Activated naive CD4-positive, alpha-beta T cell treated with anti-CD3 and anti-CD28 coated beads, Interleukin-2, amount 10 ng/mL, durations not matched to agents 7 days and 5 days (primary cell): ENCODE measurements around the gene CFAP70.
A peak's percentile ranks its signal among the peaks of the same experiment; 100 is the strongest.
"Not testable (repeated sequence)": the region's sequence is repeated elsewhere in the genome, so short reads cannot be mapped to it uniquely, and the experiment has no call there.

Experiments
- CTCF ChIA-PET: fragments of 350-600 bp; sonication (Branson Sonifier 250); formaldehyde crosslinking; loops from one replicate; lab custom pipeline; 2021; ENCODE audit warnings: antibody characterized with exemption; lab: Charles Lee
- DNase-seq: peaks from one replicate; pipeline ENCODE4 v3.0.0-alpha.2; 2020
- H3K27ac Mint-ChIP-seq: one replicate; pipeline ENCODE4 v1.8.0; 2021; ENCODE audit warnings: mild to moderate bottlenecking, moderate library complexity, mixed read lengths
- H3K27me3 Mint-ChIP-seq: one replicate; pipeline ENCODE4 v1.8.0; 2021; ENCODE audit warnings: mild to moderate bottlenecking, mixed read lengths
- H3K36me3 Mint-ChIP-seq: one replicate; pipeline ENCODE4 v1.8.0; 2021; ENCODE audit warnings: mixed read lengths
- H3K4me1 Mint-ChIP-seq: one replicate; pipeline ENCODE4 v1.8.0; 2021; ENCODE audit warnings: mixed read lengths
- H3K4me3 Mint-ChIP-seq: one replicate; pipeline ENCODE4 v1.8.0; 2021; ENCODE audit warnings: mild to moderate bottlenecking, moderate library complexity, mixed read lengths
- H3K9me3 Mint-ChIP-seq: one replicate; pipeline ENCODE4 v1.8.0; 2021; ENCODE audit warnings: mixed read lengths

Gene CFAP70

GRCh38 chr10:73368238-73368637 lies 9.6 kb upstream of the CFAP70 start:
- no peak for DNase-seq
- CTCF ChIA-PET = no interaction called here
- Mint-ChIP-seq H3K27me3 (no peaks in the 10 kb centered on the region), H3K9me3 (no peaks in the 10 kb centered on the region), H3K4me3 (no peak overlapping the region), H3K27ac (no peak overlapping the region), H3K36me3 (peaks cover 42% of the 10 kb centered on the region), H3K4me1 (no peaks in the 10 kb centered on the region)

- H3K36me3 Mint-ChIP-seq = peaks cover 38% of the 10 kb centered on the region
These were observed 8.0 kb upstream of the CFAP70 start for GRCh38 chr10:73366381-73367298.

GRCh38 chr10:73364964-73365363 lies 6.3 kb upstream of the CFAP70 start:
- Mint-ChIP-seq H3K27ac (no peak overlapping the region), H3K4me3 (no peak overlapping the region), H3K36me3 (peaks cover 31% of the 10 kb centered on the region), H3K4me1 (peaks cover 2% of the 10 kb centered on the region), H3K27me3 (no peaks in the 10 kb centered on the region), H3K9me3 (no peaks in the 10 kb centered on the region)
- no peak for DNase-seq
- CTCF ChIA-PET = no interaction called here

More at GRCh38 chr10:73366381-73367298, 8.0 kb upstream of the CFAP70 start:
- Mint-ChIP-seq H3K27ac (no peak overlapping the region), H3K9me3 (no peaks in the 10 kb centered on the region), H3K27me3 (no peaks in the 10 kb centered on the region), H3K4me3 (no peak overlapping the region), H3K4me1 (no peaks in the 10 kb centered on the region)
- DNase-seq = no peak
- CTCF ChIA-PET = no interaction called here

- Mint-ChIP-seq H3K36me3 (no peaks in the 10 kb centered on the region), H3K9me3 (no peaks in the 10 kb centered on the region), H3K4me3 (no peak overlapping the region), H3K27me3 (peaks cover 13% of the 10 kb centered on the region), H3K27ac (no peak overlapping the region), H3K4me1 (peaks cover 22% of the 10 kb centered on the region)
- CTCF ChIA-PET = interaction anchor here (1.1 kb wide), 1 partner anchor 96 kb away, joined by 3 read pairs; no protein-coding TSS in a partner anchor
- no peak for DNase-seq
These were observed 828 bp upstream of the CFAP70 start for GRCh38 chr10:73359492-73359891.

GRCh38 chr10:73357821-73358220 lies 843 bp downstream of the CFAP70 start:
- Mint-ChIP-seq H3K4me3 (peak overlapping the region; percentile 97), H3K36me3 (no peaks in the 10 kb centered on the region), H3K4me1 (peaks cover 22% of the 10 kb centered on the region), H3K27me3 (peaks cover 13% of the 10 kb centered on the region), H3K27ac (peak overlapping the region; percentile 82), H3K9me3 (no peaks in the 10 kb centered on the region)
- CTCF ChIA-PET = interaction anchor here (0.9 to 1.0 kb wide), 2 partner anchors 14 to 172 kb away, joined by 3 read pairs; no protein-coding TSS in a partner anchor
- DNase-seq = no peak

GRCh38 chr10:73357166-73357565 lies 1.5 kb downstream of the CFAP70 start:
- DNase-seq = no peak
- peaks cover 22% of the 10 kb centered on the region for H3K4me1 Mint-ChIP-seq
- no peak overlapping the region for H3K27ac Mint-ChIP-seq
- peak overlapping the region; percentile 57 for H3K4me3 Mint-ChIP-seq
- CTCF ChIA-PET = interaction anchor here (1.0 kb wide), 1 partner anchor 173 kb away, joined by 3 read pairs; no protein-coding TSS in a partner anchor
- no peaks in the 10 kb centered on the region for H3K36me3 Mint-ChIP-seq
- no peaks in the 10 kb centered on the region for H3K9me3 Mint-ChIP-seq
- peaks cover 13% of the 10 kb centered on the region for H3K27me3 Mint-ChIP-seq

- CTCF ChIA-PET = no interaction called here
- Mint-ChIP-seq H3K4me1 (no peaks in the 10 kb centered on the region), H3K27ac (no peak overlapping the region), H3K4me3 (no peak overlapping the region), H3K9me3 (no peaks in the 10 kb centered on the region), H3K27me3 (no peaks in the 10 kb centered on the region), H3K36me3 (no peaks in the 10 kb centered on the region)
- no peak for DNase-seq
These were observed 14.4 kb downstream of the CFAP70 start for GRCh38 chr10:73344269-73344668.

GRCh38 chr10:73340121-73340520 lies 18.5 kb downstream of the CFAP70 start:
- DNase-seq = no peak
- no peaks in the 10 kb centered on the region for H3K9me3 Mint-ChIP-seq
- CTCF ChIA-PET = no interaction called here
- H3K27me3 Mint-ChIP-seq = peaks cover under 1% of the 10 kb centered on the region
- H3K27ac Mint-ChIP-seq = no peak overlapping the region
- H3K36me3 Mint-ChIP-seq = no peaks in the 10 kb centered on the region
- H3K4me3 Mint-ChIP-seq = no peak overlapping the region
- no peaks in the 10 kb centered on the region for H3K4me1 Mint-ChIP-seq

- Mint-ChIP-seq H3K27me3 (peaks cover 7% of the 10 kb centered on the region), H3K4me3 (no peak overlapping the region), H3K27ac (no peak overlapping the region), H3K9me3 (no peaks in the 10 kb centered on the region), H3K4me1 (no peaks in the 10 kb centered on the region), H3K36me3 (no peaks in the 10 kb centered on the region)
- no peak for DNase-seq
- CTCF ChIA-PET = no interaction called here
These were observed 19.2 kb downstream of the CFAP70 start for GRCh38 chr10:73339436-73339835.

- Mint-ChIP-seq H3K4me3 (no peak overlapping the region), H3K9me3 (no peaks in the 10 kb centered on the region), H3K27ac (no peak overlapping the region), H3K36me3 (no peaks in the 10 kb centered on the region), H3K4me1 (no peaks in the 10 kb centered on the region), H3K27me3 (peaks cover 9% of the 10 kb centered on the region)
- CTCF ChIA-PET = no interaction called here
- DNase-seq = no peak
These were observed 19.8 kb downstream of the CFAP70 start for GRCh38 chr10:73338801-73339368.

- no peak overlapping the region for H3K27ac Mint-ChIP-seq
- H3K36me3 Mint-ChIP-seq = no peaks in the 10 kb centered on the region
These were observed 25.5 kb downstream of the CFAP70 start for GRCh38 chr10:73333202-73333601.

GRCh38 chr10:73332379-73332778 lies 26.3 kb downstream of the CFAP70 start:
- CTCF ChIA-PET = interaction anchor here (0.7 kb wide), 1 partner anchor 10 kb away, joined by 4 read pairs; no protein-coding TSS in a partner anchor
- H3K4me3 Mint-ChIP-seq = no peak overlapping the region
- H3K4me1 Mint-ChIP-seq = no peaks in the 10 kb centered on the region
- H3K9me3 Mint-ChIP-seq = no peaks in the 10 kb centered on the region
- no peaks in the 10 kb centered on the region for H3K36me3 Mint-ChIP-seq
- H3K27ac Mint-ChIP-seq = no peak overlapping the region
- no peak for DNase-seq
- H3K27me3 Mint-ChIP-seq = peaks cover 17% of the 10 kb centered on the region

More at GRCh38 chr10:73333202-73333601, 25.5 kb downstream of the CFAP70 start:
- no peak for DNase-seq
- Mint-ChIP-seq H3K4me1 (no peaks in the 10 kb centered on the region), H3K9me3 (no peaks in the 10 kb centered on the region), H3K27me3 (peaks cover 17% of the 10 kb centered on the region), H3K4me3 (no peak overlapping the region)
- CTCF ChIA-PET = interaction anchor here (0.7 kb wide), 1 partner anchor 10 kb away, joined by 4 read pairs; no protein-coding TSS in a partner anchor

GRCh38 chr10:73328523-73328922 lies 30.1 kb downstream of the CFAP70 start:
- H3K9me3 Mint-ChIP-seq = not testable (repeated sequence)

GRCh38 chr10:73325290-73325689 lies 33.4 kb downstream of the CFAP70 start:
- H3K27ac Mint-ChIP-seq, CTCF ChIA-PET, H3K4me1 Mint-ChIP-seq, H3K9me3 Mint-ChIP-seq, H3K27me3 Mint-ChIP-seq, DNase-seq, H3K4me3 Mint-ChIP-seq, H3K36me3 Mint-ChIP-seq: not testable (repeated sequence)

More at GRCh38 chr10:73328523-73328922, 30.1 kb downstream of the CFAP70 start:
- H3K4me3 Mint-ChIP-seq, CTCF ChIA-PET, H3K36me3 Mint-ChIP-seq, H3K27ac Mint-ChIP-seq, H3K4me1 Mint-ChIP-seq, DNase-seq: not testable (repeated sequence)
- peaks cover 11% of the 10 kb centered on the region for H3K27me3 Mint-ChIP-seq
